ENCODE measurements around the gene DMAP1.

DMAP1 gene

DNA sequence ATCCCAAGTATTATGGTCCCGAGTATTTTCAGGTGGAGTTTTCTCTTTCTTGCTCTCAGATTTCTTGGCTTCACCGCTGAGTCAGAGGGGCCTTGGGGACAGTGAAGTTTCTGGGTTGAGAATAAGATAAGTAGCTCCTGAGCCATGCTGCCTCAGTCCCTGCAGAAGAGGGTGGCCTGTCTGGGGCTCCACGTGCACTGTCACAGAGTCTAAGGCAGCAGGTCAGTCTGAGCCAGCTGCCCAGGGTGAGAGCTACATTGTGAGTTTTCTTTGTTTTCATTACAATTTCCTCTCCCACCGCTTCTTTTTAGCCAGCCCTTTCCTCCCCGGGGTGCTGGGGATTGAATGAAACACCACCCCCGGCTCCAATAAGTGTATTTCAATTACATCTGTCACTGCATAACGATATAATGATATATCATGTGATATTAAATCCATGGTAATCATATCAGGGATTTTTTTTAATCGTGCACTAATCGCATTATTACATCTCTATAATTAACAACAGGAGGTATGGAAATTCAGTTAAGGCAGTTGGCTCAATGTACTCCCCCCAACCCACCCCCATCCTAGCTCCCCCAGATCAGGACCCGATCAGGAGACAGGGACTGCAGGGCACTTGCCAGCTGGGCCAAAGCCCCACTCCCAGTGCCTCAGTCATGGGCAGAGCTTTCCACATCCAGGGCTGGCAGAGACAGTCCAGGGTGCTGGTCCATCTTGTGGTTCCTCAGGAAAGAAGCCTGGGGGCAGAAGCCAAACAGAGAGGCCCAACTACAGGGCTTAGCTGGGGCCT is 43.7 kb downstream of the DMAP1 start:
- DNase-seq: no peak

DNA sequence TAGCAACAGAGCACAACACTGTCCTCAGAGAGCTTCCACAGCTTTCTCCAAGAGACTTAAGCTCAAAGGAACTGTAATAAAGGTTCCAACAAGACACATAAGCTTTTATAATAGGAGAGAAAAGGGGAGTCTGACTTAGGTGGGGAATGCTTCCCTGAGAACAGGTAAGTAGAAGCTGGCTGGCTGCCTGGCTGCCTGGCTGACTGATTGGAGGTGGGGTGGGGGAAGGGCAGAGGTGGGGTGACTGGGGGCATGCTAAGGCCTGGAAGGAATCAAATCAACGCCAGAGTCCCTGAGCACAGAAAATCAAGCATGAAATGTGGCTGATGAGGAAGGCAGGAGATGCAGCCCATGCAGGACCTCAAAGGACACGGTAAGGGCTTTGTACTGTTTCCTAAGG is 45.8 kb downstream of the DMAP1 start:
- no peak for DNase-seq

DNA sequence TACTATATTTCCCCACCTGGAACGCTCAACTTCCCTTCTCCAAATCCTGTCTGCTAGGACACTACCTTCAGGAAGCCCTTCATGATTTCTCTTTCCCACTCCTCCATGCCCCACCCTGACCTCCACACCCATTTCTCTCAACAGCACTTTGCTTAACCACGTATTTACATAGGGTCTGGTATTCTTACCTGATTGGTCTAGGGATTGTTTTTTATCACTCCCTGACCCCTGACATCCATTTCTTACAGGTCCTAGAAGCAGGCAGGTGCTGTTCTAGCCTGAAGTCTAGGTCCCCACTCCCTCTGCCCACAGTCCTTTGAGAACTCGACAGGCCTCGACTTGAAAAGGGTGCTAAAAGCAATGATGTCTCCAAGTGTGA is 47.5 kb downstream of the DMAP1 start:
- DNase-seq: no peak

DNA sequence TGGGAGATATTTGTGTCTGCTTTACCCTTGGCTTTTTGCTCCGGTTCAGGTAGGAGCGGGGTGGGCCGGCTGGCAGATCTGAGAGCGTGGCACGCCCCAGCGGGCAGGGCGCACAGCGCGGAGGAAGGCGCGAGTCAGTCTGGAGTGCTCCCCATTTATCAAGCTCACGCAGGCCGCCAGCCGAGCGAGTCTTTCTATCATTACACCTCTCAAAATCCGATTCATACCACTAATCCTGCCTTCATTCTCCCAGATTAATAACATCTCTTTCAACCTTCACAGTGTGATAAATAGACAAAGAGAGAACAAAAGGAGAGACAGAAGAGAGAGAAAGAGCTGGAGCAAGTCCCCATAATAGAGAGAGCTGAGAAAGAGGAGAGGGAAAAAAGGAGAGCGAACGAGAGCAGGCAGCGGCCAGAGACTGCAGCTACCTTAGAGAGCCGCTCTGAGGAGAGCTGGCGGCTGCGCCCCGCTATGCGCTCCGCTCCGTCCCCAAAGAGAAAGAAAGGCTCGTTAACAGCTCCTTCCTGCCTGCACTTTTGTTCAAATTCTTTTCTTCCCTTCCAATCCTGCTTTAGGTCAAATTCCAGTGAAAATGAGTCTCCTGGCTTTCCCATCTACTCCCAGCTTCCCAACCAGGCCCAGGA is 48.0 kb downstream of the DMAP1 start:
- DNase-seq: no peak

DNA sequence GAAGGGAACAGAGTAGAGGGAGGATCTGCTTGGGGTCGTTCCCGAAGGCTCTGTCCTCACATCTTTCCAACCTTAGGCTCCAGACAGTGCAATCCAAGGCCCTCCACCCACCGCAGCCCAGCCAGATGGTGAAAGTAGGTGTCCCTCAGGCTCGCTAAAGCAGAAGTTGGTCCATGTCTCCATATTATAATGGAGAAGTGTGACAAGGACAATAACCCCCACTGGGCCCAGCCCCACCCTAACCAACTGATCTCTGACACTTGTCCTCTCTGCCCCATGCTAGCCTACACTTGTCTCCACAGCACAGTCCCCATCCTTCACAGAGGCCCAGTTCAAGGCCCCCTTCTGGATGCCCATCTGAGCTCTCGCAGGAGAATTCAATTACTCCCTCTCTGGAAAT is 48.7 kb downstream of the DMAP1 start:
- no peak for DNase-seq

DNA sequence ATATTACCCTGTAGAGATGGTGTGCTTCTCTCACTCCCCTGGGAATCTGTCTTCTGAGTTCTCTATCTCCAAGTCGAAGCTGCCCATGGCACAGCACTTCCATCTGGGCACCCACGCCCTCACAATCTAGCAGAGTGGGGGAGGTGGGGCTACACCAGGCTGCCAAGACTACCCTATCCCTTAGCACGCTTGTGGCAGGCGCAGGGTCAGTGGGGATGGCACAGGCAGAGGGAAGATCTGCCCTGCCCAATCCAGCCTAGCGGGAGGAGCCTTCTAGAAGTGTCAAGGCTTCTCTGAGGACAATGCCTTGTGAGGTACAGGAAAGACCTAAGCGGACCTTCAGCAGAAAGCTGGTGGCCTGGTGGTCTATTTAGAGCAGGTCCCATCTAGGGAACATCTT is 49.1 kb downstream of the DMAP1 start:
- DNase-seq: no peak

DNA sequence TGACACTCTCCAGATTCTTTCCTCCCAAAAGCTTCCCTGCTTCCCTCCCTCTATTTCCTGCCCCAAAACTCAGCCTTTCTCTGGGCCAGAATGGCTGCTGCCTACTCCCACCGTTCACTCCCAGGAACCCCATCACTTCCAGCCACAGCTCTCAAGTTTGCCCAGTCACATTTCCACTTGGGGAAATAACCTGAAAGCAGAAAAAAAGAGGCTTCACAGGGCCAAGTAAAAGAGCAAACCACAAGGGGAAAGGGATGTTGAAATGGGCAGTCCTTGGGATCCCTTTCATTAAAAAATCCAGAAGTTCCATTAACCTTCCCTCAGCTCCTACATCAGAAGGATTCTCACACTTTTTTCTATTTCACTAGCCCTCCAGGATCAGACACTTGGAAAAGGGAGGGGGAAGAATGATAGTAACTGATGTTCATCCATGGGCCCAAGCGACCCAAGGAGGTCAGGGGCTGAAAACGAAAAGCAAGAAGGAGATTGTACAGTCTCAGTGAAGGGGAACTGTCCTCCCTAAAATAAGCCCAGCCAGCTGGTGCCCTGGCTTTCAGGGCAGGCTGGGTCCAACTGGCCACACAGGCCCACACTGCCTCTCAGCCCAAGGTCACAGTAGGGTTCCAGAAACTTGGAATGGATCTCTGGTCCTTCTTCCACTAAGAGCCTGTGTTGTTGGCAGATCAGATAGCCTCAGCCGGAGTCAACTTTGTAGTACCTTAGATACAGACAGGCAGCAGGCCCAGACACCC is 49.7 kb downstream of the DMAP1 start:
- no peak for DNase-seq

DNA sequence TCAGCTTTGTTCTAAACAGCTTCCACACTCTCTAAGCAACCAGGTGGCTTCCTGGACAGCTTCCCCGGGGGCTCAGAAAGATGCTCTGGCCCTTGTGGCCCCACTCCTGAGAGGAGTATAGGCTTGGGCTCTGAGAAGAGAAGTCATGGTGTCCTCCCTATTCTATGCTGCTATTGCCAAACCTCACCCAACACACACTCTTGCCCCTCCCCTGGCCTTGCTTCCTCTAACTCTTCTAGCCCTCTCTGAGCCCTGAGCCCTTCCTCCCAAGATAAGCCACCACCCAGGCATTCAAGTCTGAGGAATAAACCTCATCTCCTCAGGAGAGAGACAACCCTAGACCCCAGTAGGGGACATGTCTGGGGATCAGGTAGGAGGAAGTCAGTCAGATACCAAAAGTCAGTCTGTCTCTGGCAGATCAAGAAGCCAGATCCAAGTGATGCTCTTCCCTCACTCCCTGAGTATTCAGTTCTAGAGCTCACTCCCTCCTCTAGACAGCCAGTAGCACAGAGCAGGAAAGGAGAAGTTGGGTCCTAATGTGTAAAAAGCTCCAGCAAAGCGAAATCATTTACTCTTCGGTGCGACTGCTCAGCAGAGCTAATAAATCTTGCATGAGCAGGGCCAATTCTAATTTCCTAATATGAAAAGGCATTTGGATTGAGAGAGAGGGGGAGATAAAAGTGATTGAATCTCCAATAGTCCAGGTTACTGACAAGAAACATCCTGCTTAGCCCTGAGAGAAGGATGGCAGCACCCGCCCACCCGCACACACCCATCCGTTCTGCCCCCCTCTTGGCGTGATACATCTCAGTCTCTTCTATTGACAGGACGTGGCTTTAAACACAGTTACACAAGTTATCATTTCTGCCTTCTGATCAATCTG is 50.5 kb downstream of the DMAP1 start:
- DNase-seq: no peak

DNA sequence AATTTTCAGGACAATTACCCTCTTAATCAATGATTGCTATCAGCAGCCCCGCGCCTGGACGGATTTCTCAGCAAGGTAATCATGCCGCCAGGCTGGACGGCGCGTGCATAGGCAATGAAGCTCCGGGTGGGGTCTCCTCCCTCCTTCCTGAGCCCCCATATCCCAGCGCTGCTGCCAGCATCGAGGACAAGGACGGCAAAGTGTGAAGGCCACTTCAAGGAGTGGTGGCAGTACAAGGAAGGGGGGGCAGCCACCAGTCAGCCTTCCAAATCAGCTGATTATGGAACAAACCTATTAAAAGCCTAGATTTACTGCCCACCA is 51.1 kb downstream of the DMAP1 start:
- no peak for DNase-seq

DNA sequence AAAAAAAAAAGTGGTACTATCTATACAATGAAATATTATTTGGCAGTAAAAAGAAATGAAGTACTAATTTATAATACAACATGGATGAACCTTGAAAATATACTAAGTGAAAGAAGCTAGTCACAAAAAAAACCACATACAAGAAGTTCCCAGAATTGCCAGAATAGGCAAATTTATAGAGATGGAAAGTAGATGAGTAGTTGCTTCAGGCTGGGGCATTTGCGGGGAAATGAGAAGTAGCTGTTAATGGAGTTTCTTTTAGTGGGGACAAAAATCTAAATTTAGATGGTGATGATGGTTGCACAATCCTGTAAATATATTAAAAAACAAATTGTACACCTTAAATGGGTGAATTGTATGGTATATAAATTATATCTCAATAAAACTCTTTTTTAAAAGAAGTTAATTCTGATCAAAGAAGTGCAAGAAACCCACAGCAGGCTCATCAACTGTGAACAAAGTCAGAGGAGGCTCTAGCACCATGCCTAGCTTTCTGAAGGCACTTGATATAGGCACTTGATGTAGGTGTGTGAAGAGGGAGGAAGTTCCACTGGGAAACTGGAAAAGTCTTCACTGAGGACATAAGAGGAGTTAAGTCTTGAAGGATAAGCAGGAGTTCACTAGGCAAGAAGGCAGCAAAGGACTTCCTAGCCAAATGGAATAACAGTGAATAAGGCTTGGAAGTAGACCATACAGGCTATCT is 52.5 kb downstream of the DMAP1 start:
- DNase-seq: no peak

DNA sequence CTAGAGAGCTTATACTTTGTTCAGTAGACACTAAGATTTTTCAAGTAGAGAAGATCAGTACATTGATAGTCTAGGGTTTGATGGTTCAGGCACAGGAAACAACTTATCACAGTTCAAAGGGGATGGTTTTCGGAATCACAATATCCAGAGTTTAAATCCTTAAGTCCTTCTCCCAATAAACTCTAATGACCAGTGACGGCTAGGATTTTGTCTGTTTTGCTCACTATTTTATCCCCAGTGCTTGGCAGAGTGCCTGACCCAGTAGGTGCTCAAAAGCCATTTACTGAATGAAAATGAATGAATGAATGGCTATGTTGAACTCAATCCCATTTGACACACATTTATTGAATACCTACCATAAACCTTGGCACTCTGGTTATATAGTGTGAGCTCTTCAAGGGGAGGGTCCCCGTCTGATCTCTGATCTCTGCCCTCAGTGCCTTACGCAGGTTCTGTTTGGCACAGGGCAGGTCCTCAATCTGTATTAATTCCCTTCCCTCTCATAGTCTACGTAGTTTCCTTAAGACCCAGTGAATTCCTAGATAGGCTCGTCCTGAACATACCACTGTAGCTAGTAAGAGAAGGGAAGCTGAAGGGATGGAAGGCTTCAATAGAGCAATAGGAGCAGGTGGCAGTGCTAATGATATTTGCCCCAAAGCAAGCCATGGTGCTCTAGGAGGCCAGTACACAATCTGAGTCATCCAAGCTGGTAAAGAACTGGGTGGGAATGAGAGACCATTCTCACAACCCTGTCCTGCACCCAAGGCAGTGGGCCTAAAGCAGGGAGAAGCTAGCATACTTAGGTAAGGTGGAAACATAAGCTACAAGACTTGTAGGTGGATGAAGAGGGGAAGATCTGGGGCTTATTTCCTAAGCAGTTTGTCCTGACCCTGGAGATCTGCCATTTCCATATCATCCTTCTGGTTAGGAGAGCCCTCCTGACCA is 53.4 kb downstream of the DMAP1 start:
- DNase-seq: no peak

DNA sequence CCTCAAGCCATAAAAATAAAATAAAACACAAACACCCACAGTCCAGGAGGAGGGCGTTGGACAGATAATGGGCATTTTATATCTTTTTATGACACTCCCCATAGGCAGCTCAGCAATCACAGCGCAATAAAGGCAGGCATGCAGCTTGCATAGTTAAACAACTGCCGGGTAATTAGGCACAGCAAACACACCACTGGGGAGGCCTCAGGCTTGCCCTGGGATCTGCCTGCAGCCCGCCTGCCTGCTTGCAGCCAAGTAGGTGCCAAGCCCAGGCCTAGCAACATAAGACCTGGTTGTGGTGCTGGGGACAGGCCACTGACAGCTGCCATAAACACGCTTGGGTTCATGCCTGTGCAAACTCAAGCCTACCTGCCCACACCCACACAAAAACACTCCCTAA is 54.2 kb downstream of the DMAP1 start:
- no peak for DNase-seq

DNA sequence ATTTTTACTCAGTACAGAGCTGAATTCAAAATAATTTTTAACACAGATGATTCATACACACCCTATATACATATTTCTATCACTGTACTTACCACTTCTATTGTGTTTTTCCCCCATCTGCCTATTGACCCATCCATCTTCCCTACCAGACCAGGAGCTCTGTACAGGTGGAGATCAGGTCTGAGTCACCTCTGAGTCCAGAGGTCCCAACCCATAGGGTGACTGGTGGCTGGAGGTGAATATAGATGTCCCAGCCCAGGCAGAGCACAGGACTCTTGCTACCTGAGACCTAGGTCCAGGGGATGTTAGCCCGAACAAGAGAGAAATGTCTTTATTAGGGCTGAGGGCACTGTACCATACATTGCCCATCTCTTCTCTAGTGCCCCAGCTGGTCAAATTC is 54.8 kb downstream of the DMAP1 start:
- DNase-seq: no peak

Measured in NCI-H446 treated with DMSO at 0.1 percent for 48 hours (cell line).